Measurements from ENCODE around the gene CRY1. TPM values are rescaled to one million over a fixed set of nuclear protein-coding genes. Genes with fewer than 3 reads are reported as not detected.

The CRY1 gene
- polyA plus RNA-seq, 1 donor from 2014 or later: 33.4 TPM

DNA sequence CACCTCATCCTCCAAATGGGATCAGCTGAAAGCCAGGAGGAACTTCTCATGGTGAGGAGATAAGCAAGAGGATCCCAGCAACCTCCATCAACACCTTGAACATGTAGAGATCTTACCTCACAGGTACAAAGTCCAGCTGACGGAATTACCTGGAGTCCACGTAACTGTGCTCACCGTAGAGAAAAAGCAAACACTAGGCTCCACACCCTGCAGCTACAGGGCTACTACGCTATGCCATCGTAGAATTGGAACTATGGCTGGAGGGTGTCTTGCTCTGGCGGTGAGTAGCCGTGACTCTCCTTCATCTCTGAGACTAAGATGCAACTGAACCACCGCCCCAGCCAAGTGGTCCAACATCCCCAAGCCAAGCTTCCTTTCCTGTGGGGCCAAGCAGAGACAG lies 50.5 kb downstream of the CRY1 start:
- Histone ChIP-seq H3K9me3 (ENCODE audit: low read length) (no peaks in the 10 kb centered on the region), H3K9me2 (ENCODE audit: insufficient read depth, low read length) (no peaks in the 10 kb centered on the region), H3K4me3 (ENCODE audit: low read length) (no peak overlapping the region), H3K27me3 (ENCODE audit: insufficient read depth, low read depth, low read length) (no peaks in the 10 kb centered on the region), H3K27ac (ENCODE audit: low read length) (no peak overlapping the region), H2AFZ (ENCODE audit: low read depth, low read length) (no peak overlapping the region), H3F3A (ENCODE audit: insufficient read depth, low read length, poor library complexity, severe bottlenecking) (no peaks in the 10 kb centered on the region), H3K36me3 (ENCODE audit: insufficient read depth, low read length) (no peaks in the 10 kb centered on the region), H3K4me2 (ENCODE audit: low read length) (no peak overlapping the region), H3K9ac (ENCODE audit: low read length) (no peak overlapping the region), H3K79me2 (replicated peaks; ENCODE audit: insufficient read depth, low read length) (no peaks in the 10 kb centered on the region), H4K20me1 (ENCODE audit: insufficient read depth) (no peaks in the 10 kb centered on the region)
- no peak for TF ChIP-seq POLR2AphosphoS5 (IDR thresholded peaks at IDR 0.05)
- TF ChIP-seq MXI1 (conservative IDR thresholded peaks at IDR 0.05; ENCODE audit: poor library complexity, severe bottlenecking): no peak
- TF ChIP-seq EP300 (conservative IDR thresholded peaks at IDR 0.05; ENCODE audit: poor library complexity, severe bottlenecking): no peak
- TF ChIP-seq, protein P1, sequence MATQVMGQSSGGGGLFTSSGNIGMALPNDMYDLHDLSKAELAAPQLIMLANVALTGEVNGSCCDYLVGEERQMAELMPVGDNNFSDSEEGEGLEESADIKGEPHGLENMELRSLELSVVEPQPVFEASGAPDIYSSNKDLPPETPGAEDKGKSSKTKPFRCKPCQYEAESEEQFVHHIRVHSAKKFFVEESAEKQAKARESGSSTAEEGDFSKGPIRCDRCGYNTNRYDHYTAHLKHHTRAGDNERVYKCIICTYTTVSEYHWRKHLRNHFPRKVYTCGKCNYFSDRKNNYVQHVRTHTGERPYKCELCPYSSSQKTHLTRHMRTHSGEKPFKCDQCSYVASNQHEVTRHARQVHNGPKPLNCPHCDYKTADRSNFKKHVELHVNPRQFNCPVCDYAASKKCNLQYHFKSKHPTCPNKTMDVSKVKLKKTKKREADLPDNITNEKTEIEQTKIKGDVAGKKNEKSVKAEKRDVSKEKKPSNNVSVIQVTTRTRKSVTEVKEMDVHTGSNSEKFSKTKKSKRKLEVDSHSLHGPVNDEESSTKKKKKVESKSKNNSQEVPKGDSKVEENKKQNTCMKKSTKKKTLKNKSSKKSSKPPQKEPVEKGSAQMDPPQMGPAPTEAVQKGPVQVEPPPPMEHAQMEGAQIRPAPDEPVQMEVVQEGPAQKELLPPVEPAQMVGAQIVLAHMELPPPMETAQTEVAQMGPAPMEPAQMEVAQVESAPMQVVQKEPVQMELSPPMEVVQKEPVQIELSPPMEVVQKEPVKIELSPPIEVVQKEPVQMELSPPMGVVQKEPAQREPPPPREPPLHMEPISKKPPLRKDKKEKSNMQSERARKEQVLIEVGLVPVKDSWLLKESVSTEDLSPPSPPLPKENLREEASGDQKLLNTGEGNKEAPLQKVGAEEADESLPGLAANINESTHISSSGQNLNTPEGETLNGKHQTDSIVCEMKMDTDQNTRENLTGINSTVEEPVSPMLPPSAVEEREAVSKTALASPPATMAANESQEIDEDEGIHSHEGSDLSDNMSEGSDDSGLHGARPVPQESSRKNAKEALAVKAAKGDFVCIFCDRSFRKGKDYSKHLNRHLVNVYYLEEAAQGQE (IDR thresholded peaks at IDR 0.05; ENCODE audit: borderline replicate concordance): no peak
- TF ChIP-seq TAF1 (IDR thresholded peaks at IDR 0.05; ENCODE audit: low read depth): no peak
- no peak for TF ChIP-seq EZH2 (IDR thresholded peaks at IDR 0.05; ENCODE audit: borderline replicate concordance, insufficient read depth, low read length, poor library complexity, severe bottlenecking)
- no peak for TF ChIP-seq SMC3 (conservative IDR thresholded peaks at IDR 0.05; ENCODE audit: poor library complexity)
- TF ChIP-seq RAD21 (conservative IDR thresholded peaks at IDR 0.05): no peak
- TF ChIP-seq, protein P2, sequence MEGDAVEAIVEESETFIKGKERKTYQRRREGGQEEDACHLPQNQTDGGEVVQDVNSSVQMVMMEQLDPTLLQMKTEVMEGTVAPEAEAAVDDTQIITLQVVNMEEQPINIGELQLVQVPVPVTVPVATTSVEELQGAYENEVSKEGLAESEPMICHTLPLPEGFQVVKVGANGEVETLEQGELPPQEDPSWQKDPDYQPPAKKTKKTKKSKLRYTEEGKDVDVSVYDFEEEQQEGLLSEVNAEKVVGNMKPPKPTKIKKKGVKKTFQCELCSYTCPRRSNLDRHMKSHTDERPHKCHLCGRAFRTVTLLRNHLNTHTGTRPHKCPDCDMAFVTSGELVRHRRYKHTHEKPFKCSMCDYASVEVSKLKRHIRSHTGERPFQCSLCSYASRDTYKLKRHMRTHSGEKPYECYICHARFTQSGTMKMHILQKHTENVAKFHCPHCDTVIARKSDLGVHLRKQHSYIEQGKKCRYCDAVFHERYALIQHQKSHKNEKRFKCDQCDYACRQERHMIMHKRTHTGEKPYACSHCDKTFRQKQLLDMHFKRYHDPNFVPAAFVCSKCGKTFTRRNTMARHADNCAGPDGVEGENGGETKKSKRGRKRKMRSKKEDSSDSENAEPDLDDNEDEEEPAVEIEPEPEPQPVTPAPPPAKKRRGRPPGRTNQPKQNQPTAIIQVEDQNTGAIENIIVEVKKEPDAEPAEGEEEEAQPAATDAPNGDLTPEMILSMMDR (IDR thresholded peaks at IDR 0.05; ENCODE audit: poor library complexity, severe bottlenecking): no peak

DNA sequence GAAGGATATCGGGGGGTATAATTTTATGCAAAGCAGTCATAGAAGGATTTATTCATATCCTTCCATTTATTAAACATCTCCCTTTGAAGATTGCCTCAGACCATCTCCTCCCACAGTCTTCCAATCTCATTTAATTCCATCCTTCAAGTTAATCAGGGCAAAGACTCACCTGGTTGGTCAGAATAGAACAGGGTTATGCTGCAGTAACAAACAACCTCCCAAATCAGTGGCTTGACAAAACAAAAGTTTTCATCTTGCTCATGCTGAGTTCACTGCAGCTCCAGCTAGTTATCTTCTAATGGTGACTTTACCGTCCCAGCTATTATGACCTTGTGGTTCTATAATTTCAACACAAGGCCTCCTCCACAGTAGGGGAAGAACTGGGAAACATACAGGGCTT lies 57.6 kb downstream of the CRY1 start:
- Histone ChIP-seq H3K27me3 (ENCODE audit: insufficient read depth, low read depth, low read length) (no peaks in the 10 kb centered on the region), H3K4me3 (ENCODE audit: low read length) (no peak overlapping the region), H3K27ac (ENCODE audit: low read length) (no peak overlapping the region), H4K20me1 (ENCODE audit: insufficient read depth) (no peaks in the 10 kb centered on the region), H3K9me2 (ENCODE audit: insufficient read depth, low read length) (no peaks in the 10 kb centered on the region), H3K79me2 (replicated peaks; ENCODE audit: insufficient read depth, low read length) (no peaks in the 10 kb centered on the region), H3K36me3 (ENCODE audit: insufficient read depth, low read length) (no peaks in the 10 kb centered on the region), H3K4me2 (ENCODE audit: low read length) (no peak overlapping the region), H3K9ac (ENCODE audit: low read length) (no peak overlapping the region), H3F3A (ENCODE audit: insufficient read depth, low read length, poor library complexity, severe bottlenecking) (no peaks in the 10 kb centered on the region), H3K9me3 (ENCODE audit: low read length) (no peaks in the 10 kb centered on the region), H2AFZ (ENCODE audit: low read depth, low read length) (no peak overlapping the region)
- TF ChIP-seq EP300 (conservative IDR thresholded peaks at IDR 0.05; ENCODE audit: poor library complexity, severe bottlenecking) (no peak), POLR2AphosphoS5 (IDR thresholded peaks at IDR 0.05) (no peak)

Measured in neural cell (in vitro differentiated cells).